NCI-H69 (cell line): ENCODE data around the gene MED28.
"Not testable (repeated sequence)": the region's sequence is repeated elsewhere in the genome, so short reads cannot be mapped to it uniquely, and the experiment has no call there.

Source experiments
- DNase-seq: peaks from one replicate; lab custom pipeline; 2025; lab: John Stamatoyannopoulos, UW

The MED28 gene

DNA sequence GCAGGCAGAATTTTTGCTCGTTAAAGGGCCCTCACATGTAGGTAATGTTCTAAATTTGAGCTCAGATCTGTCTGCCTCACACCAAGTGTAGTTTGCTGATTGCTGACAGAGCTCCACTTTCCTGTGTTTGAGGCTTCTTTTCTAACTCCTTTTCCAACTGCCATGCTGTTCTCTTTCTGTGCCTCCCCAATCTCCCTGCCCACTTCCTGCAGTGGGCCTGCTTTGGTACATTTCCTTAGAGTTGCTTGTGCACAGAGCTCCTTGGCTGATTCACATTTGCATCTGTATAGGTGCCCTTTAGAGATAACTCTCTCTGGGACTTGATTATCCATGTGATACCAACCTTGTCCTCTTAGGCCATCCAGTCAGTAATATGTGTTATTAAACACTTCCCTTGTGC lies 4.5 kb downstream of the MED28 start:
- DNase-seq: no peak

DNA sequence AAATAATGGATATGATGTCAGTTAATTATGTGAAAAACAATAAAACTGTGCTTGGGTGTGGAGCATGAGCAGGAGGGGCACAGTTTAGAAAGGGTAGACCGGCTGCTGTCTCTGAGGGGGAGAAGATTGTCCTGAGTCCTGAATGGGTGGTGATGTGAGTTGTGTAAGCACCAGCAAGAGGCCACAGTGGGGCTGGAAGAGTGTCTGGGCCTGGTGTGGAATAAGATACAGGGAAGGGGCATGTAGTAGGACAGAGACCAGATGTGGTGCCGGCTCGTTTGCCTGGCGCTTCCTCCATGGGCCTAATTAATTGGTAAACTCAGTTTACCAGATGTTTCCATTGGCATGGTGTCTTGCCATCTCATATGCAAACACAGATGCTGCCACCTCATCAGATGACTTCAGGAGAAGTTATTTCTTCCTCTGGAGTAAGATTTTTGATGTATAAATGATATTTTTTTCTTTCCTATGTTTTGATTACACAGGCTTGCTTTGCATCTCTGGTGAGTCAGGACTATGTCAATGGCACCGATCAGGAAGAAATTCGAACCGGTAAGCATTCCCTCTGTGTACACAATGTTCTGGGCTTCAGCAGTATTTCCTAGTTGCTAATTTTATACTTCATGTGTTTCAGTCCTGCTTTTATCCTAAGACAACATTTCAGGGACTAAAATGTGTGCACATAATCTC lies 5.1 kb downstream of the MED28 start:
- no peak for DNase-seq

DNA sequence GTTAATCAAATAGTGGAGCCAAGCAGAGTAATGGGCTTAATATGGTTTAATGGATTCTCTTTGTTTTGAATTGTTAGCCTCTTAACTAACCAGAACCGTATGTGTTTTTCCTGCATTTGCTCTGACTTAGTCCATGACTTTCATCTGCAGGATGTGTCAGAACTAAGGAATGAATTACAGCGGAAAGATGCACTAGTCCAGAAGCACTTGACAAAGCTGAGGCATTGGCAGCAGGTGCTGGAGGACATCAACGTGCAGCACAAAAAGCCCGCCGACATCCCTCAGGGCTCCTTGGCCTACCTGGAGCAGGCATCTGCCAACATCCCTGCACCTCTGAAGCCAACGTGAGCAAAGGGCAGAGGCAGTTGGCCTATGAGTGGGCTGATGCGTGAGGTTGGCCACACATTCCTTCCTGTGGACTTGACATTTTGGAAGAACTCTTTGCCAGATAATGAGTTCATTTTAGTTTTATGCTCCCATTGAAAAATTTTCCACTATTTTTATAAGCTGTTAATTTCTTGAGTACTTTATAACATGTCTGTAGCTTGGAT lies 9.1 kb downstream of the MED28 start:
- no peak for DNase-seq

DNA sequence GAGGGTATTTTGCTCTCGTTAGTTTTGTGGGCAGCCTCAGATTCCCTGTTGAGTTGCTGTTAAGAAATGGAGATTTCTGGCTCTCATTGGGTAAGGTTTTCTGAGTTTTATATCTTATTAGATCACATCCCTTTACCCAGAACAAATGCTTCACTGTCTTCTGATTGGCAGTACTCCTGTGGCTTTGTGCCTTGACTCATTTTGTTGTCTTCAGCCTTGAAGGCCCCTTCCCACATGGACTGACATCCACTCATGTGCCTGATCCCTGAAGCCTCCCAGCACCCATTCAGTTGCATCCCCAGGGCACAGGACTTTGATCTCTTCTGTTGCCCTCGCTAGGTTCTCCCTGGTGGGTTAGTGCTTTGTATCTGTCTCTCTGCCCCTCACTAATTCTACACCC lies 10.4 kb downstream of the MED28 start:
- DNase-seq: no peak

DNA sequence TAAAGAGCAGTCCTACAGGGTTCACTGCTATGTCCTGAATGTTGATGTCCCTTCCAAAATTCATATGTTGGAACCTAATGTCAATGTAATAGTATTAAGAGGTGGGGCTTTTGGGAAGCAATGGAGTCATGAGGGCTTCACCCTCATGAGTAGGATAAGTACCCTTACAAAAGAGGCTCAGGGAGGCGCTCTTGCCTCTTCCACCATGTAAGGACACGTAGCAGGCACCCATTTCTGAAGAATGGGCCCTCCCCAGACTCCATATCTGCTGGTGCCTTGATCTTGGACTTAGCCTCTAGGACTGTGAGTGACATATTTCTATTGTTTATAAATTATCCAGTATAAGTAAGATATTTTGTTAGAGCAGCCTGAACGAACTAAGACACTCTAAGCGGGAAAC lies 15.8 kb downstream of the MED28 start:
- DNase-seq: peak; percentile 3

DNA sequence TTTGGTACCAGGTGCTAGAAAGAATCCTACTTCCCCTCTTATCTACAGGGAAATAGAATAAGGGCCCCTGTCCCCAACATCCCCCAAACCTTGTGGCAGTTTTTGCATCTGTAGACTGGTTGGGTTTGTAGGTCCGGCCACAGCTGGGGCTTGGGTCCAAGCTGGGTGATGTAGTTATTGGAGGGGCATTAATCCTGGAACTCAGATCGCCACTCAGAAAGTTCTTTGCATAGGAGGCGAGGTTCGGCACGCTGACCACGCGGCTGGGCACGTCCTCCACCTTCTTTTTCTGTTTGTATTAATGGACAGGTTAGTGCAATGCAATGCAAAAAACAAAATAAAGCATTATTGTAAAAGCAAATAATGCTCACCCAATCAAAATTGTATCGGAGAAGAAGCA lies 19.2 kb downstream of the MED28 start:
- DNase-seq: no peak

DNA sequence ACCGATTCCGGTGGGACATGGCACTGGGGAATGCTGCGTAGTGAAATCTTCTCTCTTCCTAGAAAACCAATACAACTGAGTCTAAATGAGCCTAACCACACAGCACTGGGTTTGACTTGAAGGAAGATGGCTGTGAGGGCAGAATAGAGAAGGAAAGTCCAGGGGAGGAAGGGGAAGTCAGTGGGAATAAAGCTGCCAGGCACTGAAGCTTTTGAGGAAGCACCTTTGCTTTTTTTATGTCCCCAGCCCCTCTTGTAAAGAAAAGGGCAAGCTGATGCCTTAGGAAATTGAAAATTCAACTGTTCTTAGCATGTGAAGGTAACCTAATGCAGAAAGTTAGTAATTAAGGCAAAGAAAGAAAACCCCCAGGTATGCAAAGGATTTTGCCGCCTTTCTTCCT lies 20.6 kb downstream of the MED28 start:
- DNase-seq: no peak

DNA sequence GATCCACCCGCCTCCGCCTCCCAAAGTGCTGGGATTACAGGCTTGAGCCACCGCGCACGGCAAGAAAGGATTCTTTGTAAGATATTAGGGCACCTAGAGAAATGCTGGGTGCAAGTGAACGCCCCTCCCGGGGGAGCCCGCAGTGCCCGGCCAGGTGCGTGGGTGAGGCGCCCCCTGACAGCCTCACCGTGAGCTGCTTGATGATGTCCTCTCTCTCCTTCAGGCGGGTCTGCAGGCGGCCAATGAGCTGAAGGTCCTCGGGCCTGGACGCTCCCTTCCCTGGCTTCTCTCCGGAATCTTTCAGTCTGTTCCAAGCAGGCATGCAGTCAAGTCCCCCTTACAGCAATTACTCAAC lies 21.9 kb downstream of the MED28 start:
- DNase-seq: no peak

DNA sequence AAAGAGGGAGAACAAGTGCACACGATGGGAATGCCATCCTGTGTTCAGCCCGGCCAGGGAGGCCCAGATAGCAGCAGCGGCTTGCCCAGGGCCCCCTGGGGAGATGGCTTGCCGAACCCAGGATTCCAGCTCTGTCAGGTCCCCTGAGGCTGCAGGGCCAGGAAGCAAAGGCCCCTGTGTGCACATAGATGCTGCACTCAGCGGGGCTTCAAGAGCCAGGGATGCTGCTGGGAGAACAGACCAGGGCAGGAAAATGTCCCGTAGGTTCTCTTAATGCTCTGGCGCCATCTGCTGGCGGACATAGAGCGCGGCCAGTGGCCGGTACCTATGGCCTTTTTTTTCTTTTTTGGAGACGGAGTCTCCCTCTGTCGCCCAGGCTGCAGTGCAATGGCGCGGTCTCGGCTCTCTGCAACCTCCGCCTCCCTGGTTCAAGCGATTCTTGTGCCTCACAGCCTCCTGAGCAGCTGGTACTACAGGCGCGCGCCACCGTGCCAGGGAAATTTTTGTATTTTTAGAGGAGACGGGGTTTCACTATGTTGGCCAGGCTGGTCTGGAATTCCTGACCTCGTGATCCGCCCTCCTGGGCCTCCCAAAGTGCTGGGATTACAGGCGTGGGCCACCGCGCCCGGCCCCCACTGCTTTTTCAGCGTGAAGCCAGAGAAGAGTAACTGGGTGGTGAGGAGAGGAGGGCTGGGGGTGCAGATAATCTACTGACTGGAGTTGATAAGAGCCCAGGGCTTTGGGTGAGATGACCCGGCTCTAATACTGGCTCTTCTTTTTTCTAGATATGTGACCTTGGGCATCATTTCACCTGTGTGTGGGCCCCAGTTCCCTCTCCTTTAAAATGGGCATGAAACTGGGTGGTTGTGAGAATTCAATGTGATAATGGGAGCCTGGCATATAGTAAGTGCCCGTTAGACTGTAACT lies 22.5 kb downstream of the MED28 start:
- DNase-seq: peak; percentile 63

DNA sequence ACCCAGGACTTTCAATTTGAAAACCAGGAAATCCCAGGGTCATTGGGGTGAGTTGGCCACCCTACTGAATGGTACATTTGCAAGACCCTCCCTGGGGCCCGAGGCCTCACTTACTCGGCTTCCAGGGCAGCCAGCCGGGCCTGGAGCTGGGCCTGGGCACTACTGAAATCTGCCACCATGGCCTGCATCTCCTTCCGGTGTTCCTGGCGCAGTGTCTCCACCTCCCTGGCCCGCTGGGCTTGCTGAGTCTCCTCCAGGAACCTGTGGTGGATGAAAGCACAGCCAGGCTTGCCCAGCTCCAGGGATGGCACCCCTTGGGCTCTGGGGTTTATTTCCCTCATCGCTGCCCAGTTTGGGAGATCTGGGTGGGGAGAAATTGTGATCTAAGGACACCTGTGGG lies 24.7 kb downstream of the MED28 start:
- no peak for DNase-seq

DNA sequence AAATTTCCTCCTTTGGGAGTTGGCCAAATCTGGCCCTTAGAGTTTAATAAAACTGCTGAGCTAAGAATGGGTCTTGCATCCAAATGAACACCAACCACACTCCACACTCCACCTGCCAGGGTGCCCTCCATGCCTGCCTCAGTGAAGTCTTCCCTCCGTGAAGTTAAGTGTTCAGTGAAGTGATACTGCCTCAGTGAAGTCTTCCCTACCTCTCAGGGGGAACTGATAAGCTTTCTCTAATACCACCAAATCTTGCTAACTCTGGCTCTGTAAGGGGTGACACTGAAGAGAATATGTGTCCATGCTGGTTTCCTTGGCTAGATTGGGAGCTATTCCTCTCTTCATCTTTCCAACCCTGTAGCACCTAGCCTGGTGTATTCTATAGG lies 27.9 kb downstream of the MED28 start:
- DNase-seq: no peak

DNA sequence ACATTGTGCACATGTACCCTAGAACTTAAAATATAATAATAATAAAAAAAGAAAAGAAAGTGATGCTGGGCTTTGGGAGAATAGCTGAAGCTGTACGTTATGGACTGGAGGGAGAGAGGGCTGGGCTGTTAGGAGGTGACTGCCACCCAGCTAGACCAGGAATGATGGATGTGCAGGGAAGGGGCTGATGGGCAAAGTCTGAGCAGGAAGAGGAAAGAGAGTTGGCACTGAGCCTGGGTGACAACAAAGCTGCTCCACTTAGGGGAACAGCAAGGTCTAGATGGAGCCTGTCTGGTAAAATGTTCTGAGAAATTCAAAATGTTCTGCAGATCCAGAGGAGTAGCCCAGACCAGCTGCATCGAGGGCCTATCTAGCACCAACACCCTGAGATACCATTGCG lies 32.3 kb downstream of the MED28 start:
- DNase-seq: peak; percentile 11

DNA sequence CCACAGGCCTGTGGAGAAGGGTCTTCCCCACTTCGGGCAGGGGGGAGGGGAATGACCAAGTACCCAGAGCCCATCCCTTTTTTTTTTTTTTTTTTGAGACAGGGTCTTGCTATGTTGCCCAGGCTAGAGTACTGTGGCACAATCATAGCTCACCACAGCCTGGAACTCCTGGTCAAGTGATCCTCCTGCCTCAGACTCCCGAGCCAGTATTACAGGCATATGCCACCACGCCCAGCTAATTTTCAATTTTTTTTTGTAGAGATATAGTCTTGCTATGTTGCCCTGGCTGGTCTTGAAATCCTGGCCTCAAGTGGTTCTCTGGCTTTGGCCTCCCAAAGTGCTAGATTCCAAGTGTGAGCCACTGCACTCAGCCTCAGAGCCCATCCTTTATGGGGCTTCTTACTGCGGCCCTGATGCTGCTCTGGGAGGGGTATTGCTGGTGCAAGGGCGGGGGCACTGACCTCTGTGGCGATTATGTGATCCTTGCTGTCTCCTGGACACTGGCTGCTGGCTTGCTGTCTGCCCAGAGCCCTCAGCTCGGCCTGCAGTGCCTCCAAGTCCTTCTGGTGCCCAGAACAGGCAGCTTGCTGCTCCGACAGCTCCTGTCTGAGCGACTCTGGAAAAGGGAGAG lies 32.9 kb downstream of the MED28 start:
- no peak for DNase-seq

DNA sequence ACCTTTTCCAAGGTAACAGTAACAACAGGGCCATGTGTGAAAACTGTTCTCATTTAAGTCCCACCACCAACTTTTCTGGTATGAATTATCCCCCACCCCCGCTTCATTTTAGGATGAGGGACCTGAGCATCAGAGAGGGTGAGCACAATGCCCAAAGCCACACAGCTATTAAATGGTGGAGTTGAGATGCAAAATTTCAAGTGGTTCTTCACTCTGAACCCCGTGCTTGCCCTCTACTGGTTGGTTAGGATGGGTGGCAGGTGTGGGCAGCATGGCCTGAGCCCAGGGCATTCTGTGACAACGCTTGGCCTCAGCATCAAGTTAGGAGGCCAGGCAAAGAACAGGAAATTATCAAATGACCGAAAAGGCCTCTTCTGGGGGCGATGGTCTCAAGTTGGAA lies 33.5 kb downstream of the MED28 start:
- DNase-seq: no peak

DNA sequence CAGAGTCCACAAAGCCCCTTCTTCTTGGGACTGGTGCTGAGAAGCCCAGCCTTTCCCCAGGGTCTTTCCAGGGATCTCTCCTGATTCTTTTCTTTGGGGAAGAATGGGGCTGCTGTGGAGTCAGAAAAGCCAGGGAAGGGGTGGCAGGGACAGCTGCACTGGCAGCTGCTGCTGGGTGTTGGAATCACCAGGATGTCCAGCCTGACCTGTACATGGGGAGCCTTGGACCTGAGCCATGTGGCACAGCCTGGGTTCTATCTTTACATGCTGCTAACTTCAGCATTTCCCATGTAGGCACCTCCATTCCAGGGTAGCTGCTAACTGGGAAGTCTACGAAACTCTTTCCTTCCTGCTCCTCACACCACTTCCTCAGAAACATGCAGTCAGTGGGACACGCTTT lies 36.0 kb downstream of the MED28 start:
- no peak for DNase-seq

DNA sequence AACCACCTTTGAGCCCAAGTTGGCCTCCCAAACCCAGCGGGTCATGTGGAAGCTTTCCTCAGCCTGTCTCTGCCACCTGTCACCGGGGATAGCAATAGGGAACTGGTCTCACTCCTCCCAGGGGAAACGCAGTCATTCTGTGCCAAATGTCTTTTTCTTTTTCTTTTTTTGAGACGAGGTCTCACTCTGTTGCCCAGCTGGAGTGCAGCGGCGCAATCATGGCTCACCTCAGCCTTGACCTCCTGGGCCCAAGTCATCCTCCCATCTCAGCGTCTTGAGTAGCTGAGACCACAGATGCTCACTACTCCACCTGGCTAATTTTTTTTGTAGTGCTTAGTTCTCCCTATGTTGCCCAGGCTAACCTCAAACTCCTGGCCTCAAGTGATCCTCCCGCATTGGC lies 40.3 kb downstream of the MED28 start:
- DNase-seq: no peak

DNA sequence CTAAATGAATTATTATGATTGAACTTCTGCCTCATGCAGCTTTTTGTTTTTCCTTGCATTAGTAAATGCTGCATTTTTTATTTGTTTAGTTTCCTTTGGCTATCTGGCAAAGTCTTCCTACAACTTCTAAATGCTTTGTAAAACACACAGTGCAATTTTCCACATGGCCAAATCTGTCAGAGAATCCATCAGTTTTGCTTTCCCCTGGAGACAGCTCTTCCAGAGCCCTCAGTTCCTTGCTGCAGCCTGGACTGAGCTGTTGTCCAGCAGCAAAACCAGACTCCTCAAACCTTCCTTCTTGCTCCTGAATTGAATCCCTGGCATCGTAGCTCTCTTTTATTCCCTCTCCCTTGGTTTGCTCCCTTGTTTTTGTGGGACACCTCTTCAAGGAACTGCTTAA lies 42.6 kb downstream of the MED28 start:
- no peak for DNase-seq

DNA sequence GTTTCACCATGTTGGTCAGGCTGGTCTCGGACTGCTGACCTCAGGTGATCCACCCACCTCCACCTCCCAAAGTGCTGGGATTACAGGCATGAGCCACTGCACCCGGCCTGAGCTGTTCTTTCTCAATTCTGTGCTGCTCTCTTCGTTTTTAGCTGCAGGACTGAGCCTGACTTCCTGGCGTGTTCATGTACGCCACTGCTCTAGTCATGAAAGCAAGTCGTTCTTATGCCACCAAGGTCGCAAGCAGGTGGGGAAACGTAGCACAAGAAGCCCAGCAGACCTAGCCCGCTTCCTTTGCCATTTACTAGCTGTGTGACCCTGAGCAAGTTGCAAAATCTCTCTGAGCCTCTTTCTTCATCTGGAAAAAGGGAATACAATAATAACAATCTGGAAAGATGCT lies 43.4 kb downstream of the MED28 start:
- no peak for DNase-seq

DNA sequence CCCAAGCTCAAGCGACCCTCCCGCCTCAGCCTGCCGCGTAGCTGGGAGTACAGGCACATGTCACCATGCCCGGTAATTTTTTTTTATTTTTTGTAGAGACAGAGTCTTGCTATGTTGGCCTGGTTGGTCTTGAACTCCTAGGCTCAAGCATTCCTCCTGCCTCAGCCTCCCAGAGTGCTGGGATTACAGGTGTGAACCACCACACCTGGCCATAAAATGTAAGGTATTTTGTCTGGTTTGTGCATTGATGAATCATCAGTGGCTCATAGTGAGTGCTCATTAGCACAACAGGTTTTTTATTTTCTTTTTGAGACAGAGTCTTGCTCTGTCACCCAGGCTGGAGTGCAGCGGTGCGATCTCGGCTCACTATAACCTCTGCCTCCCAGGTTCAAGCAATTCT lies 44.8 kb downstream of the MED28 start:
- DNase-seq: not testable (repeated sequence)

DNA sequence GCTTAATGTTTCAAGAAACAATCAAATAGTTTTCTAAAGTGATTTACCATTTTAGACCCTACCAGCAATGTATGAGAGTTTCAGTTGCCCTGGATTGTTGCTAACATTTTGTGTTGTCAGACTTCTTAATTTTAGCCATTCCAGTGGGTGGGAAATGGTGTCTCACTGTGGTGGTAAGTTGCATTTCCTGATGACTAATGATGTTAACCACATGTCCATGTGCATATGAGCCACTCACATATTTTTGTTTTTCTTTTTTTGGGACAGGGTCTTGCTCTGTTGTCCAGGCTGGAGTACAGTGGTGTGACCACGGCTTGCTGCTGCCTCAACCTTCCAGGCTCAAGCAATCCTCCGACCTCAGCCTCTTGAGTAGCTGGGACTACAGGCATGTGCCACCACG lies 48.3 kb downstream of the MED28 start:
- no peak for DNase-seq

DNA sequence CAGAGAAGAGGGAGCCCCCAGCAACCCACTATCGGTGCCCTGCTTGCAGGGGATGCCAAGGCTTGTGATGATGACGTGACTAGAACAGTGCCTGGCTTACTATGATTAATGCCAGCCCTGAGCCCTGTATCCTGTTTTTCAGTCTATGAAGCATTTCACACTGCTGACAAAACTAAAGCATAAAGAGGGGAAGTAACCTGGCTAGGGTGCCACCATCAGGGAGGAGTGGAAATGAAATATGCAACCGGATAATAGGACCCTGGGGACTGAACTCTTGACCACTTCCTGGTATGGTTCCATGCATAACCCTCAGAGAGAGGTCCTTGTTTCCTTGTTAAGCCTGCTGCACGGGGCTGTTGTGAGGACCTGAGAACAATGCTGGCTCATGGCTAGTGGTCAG lies 50.3 kb downstream of the MED28 start:
- DNase-seq: peak; percentile 56

DNA sequence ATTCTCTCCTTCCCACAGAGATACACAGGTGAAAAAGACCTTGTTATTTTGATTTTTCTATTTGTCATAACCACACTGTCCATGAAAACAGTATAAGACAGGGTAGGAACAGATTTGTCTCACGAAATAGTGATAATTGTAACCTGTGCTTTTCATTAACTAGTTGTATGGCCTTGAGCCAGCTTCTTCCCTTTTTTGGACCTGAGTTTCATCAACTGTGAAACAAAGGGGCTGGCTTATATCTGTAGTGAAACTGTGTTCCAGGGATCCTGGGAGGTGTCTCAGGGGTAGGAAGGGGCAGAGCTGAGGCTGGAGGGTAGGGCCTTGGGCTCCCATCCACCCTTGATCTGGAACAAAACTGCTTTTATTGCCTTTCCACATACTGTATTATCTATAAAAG lies 50.9 kb downstream of the MED28 start:
- DNase-seq: peak; percentile 6

DNA sequence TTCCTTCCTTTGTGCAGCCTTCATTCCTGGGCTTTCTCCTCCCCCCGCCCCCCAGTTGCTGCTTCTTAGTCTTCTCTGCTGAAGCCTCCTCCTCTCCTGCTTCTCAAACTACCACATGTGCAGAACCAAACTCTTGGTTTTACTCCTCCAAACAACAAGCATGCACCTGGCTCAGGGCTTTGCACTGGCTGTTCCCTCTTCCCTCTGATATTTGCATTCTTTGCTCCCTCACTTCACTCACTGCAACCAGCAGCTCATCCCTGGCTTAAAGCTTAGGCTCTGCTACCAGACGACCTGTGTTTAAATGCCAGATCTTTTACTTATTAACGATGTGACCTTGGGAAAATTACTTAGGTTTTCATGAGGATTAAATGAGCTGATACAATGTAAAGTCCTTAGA lies 51.4 kb downstream of the MED28 start:
- DNase-seq: no peak
